PFSK-1 (cell line): ENCODE data around the gene PIAS4.

Experiments used
- FOXP2 ChIP-seq: optimal IDR thresholded peaks from 2 replicates; pipeline ENCODE3; 2011; ENCODE audit warnings: borderline replicate concordance, control low read depth, inconsistent platforms; ENCODE audit not compliant: insufficient read depth; ENCODE audit errors: extremely low read length, extremely low read depth
- POLR2AphosphoS5 ChIP-seq: IDR thresholded peaks from 2 replicates; pipeline ENCODE4 v1.6.1; 2012; ENCODE audit warnings: low read depth, mild to moderate bottlenecking, control low read depth, low read length, moderate library complexity
- REST ChIP-seq, 2 experiments: IDR thresholded peaks; 2 replicates each; pipeline versions ENCODE4 v1.6.1 to v1.8.0; 2011 to 2012; ENCODE audit warnings: low read depth in 2 of 2, low read length in 2 of 2, control low read depth in 1 of 2, inconsistent platforms in 1 of 2, mild to moderate bottlenecking in 1 of 2, moderate library complexity in 1 of 2; ENCODE audit not compliant: insufficient read depth in 1 of 2
- SIN3A ChIP-seq: IDR thresholded peaks from 2 replicates; pipeline ENCODE4 v1.6.1; 2012; ENCODE audit warnings: mild to moderate bottlenecking, low read length, moderate library complexity, borderline replicate concordance; ENCODE audit not compliant: insufficient read depth
- TAF1 ChIP-seq: IDR thresholded peaks from 2 replicates; pipeline ENCODE4 v1.6.1; 2012; ENCODE audit warnings: low read length, control low read depth, borderline replicate concordance; ENCODE audit not compliant: insufficient read depth

PIAS4 gene

GRCh38 chr19:4035018-4035566 lies 27.6 kb downstream of the PIAS4 start:
- TF ChIP-seq REST (IDR thresholded peaks at IDR 0.05; ENCODE audit: insufficient read depth in 1 of 2, low read depth in 2 of 2, low read length in 2 of 2) (no peak), SIN3A (no peak), FOXP2 (no peak), POLR2AphosphoS5 (no peak), TAF1 (no peak)

- TF ChIP-seq TAF1 (no peak), POLR2AphosphoS5 (no peak), REST (IDR thresholded peaks at IDR 0.05; ENCODE audit: insufficient read depth in 1 of 2, low read depth in 2 of 2, low read length in 2 of 2) (no peak), FOXP2 (no peak), SIN3A (no peak)
These were observed 28.0 kb downstream of the PIAS4 start for GRCh38 chr19:4035582-4035981.

GRCh38 chr19:4036576-4037300 lies 29.2 kb downstream of the PIAS4 start:
- TF ChIP-seq REST (IDR thresholded peaks at IDR 0.05; ENCODE audit: insufficient read depth in 1 of 2, low read depth in 2 of 2, low read length in 2 of 2) (no peak), SIN3A (no peak), FOXP2 (no peak), POLR2AphosphoS5 (no peak), TAF1 (no peak)

GRCh38 chr19:4037301-4037949 lies 29.9 kb downstream of the PIAS4 start:
- TF ChIP-seq FOXP2, result no peak
- no peak for TF ChIP-seq TAF1
- no peak for TF ChIP-seq SIN3A
- no peak for TF ChIP-seq POLR2AphosphoS5
- TF ChIP-seq REST (IDR thresholded peaks at IDR 0.05; ENCODE audit: insufficient read depth in 1 of 2, low read depth in 2 of 2, low read length in 2 of 2), result no peak
